Muscle of leg (tissue), 11 donors: ENCODE data around the gene ANKRD40CL. TPM values are rescaled to one million over a fixed set of nuclear protein-coding genes. Genes with fewer than 3 reads are reported as not detected.

Source experiments
- DNase-seq: peaks from one replicate; pipeline ENCODE4 v3.0.0; 2013
- H3K27ac ChIP-seq: one replicate; pipeline ENCODE4 v1.5.1; 2013; ENCODE audit warnings: mild to moderate bottlenecking, low read length, control low read depth
- H3K27me3 ChIP-seq: one replicate; pipeline ENCODE4 v1.6.1; 2013; ENCODE audit warnings: low read length; ENCODE audit not compliant: control insufficient read depth, insufficient read depth
- H3K36me3 ChIP-seq: one replicate; pipeline ENCODE4 v1.6.1; 2013; ENCODE audit warnings: low read length; ENCODE audit not compliant: control insufficient read depth, insufficient read depth
- H3K4me1 ChIP-seq: one replicate; pipeline ENCODE4 v1.6.1; 2013; ENCODE audit warnings: low read length; ENCODE audit not compliant: control insufficient read depth, insufficient read depth
- H3K4me3 ChIP-seq: one replicate; pipeline ENCODE4 v1.5.1; 2013; ENCODE audit warnings: low read length, control low read depth
- H3K9me3 ChIP-seq: replicated peaks from 2 replicates; pipeline ENCODE4 v1.6.1; 2013; ENCODE audit warnings: low read depth, low read length; ENCODE audit not compliant: control insufficient read depth
- WGBS: methylation state at CpG from one replicate; pipeline ENCODE4 v1.1.5; 2013; ENCODE audit warnings: missing lambda C conversion rate; ENCODE audit not compliant: insufficient coverage; 5-methylcytosine and 5-hydroxymethylcytosine counted together
- polyA plus RNA-seq, 8 donors: library from polyadenylated mRNA; unstranded; fragments of 120-200 nt; gene quantifications; one replicate each; pipeline versions ENCODE4 v1.2.1 to v1.2.3, GENCODE V29; 2013; ENCODE audit warnings: inconsistent platforms in 1 of 8, low replicate concordance in 1 of 8; ENCODE audit not compliant: insufficient read length in 8 of 8, insufficient read depth in 1 of 8
- total RNA-seq: library from RNA; stranded (reverse); fragments of 120-200 nt; gene quantifications from one replicate; pipeline ENCODE4 v1.2.4, GENCODE V29; 2013

The ANKRD40CL gene
- total and polyA plus RNA-seq, 9 donors, result 0.21 to 0.56 (median 0.23) TPM; not detected in 4

DNA sequence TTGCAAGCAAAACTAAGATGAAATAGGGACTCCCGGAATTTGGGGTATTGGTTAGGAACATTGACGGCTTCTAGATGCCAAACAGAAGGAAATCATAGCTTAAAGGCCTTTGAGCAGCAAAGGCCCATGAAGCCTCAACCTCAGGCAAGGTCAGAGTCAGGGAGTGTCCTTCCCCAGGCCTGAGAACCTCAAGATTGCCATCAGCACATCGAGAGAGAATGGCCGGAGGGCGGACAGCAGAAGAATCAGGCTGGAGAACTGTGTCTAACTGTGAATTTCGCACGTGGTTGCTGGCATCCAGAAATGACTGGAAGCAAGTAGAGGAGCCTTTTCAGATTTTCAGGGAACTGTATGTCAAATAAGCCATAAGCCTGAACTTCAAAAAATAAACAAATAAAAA lies 24.8 kb upstream of the ANKRD40CL start:
- 98% methylated on average over 7 of the region's 7 CpGs for WGBS
- no peak for DNase-seq
- no peaks in the 10 kb centered on the region for H3K36me3 ChIP-seq
- no peak overlapping the region for H3K27ac ChIP-seq
- peaks cover 1% of the 10 kb centered on the region for H3K4me1 ChIP-seq
- H3K27me3 ChIP-seq, result no peaks in the 10 kb centered on the region
- no peaks in the 10 kb centered on the region for H3K9me3 ChIP-seq
- no peak overlapping the region for H3K4me3 ChIP-seq

- H3K27me3 ChIP-seq, result no peaks in the 10 kb centered on the region
- 55% methylated on average over 4 of the region's 6 CpGs for WGBS
- peak; percentile 72 for DNase-seq
- no peaks in the 10 kb centered on the region for H3K9me3 ChIP-seq
- H3K4me1 ChIP-seq, result peaks cover 9% of the 10 kb centered on the region
- no peaks in the 10 kb centered on the region for H3K36me3 ChIP-seq
- no peak overlapping the region for H3K4me3 ChIP-seq
- no peak overlapping the region for H3K27ac ChIP-seq
Observed at GRCh38 chr17:50790618-50791017, 23.3 kb upstream of the ANKRD40CL start.

- 81% methylated on average over 3 of the region's 7 CpGs for WGBS
- Histone ChIP-seq H3K9me3 (no peaks in the 10 kb centered on the region), H3K4me3 (no peak overlapping the region), H3K36me3 (no peaks in the 10 kb centered on the region), H3K27ac (no peak overlapping the region), H3K27me3 (no peaks in the 10 kb centered on the region), H3K4me1 (peaks cover 9% of the 10 kb centered on the region)
- no peak for DNase-seq
Observed at GRCh38 chr17:50787106-50787505, 19.8 kb upstream of the ANKRD40CL start.

- DNase-seq, result peak; percentile 87
- H3K27ac ChIP-seq, result no peak overlapping the region
- H3K9me3 ChIP-seq, result no peaks in the 10 kb centered on the region
- H3K4me1 ChIP-seq, result peaks cover 13% of the 10 kb centered on the region
- H3K4me3 ChIP-seq, result no peak overlapping the region
- peaks cover 4% of the 10 kb centered on the region for H3K27me3 ChIP-seq
- H3K36me3 ChIP-seq, result no peaks in the 10 kb centered on the region
- 41% methylated on average over 8 of the region's 9 CpGs for WGBS
Observed at GRCh38 chr17:50785946-50786570, 18.7 kb upstream of the ANKRD40CL start.

DNA sequence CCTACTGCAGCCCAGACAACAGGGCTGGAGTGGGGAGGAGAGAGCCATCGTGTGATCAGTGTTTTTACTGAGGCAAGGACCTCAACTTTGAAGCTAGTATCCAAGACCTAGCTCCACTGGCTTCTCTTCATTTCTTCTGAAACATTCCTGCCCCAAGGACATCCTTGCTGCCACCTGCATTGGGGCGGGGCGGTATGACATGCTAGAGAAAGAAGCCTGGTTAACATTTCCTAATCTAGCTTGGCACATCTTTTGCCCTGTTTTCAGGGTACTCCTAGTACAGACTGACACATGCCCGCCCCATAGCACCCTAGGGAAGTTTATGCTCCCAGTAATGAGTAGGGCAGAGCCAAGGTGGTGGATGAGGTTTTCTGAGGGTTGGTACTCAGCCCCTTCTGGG lies 17.8 kb upstream of the ANKRD40CL start:
- DNase-seq, result no peak
- Histone ChIP-seq H3K4me1 (peaks cover 14% of the 10 kb centered on the region), H3K36me3 (no peaks in the 10 kb centered on the region), H3K27ac (no peak overlapping the region), H3K4me3 (no peak overlapping the region), H3K9me3 (no peaks in the 10 kb centered on the region), H3K27me3 (peaks cover 6% of the 10 kb centered on the region)
- 75% methylated on average over 2 of the region's 4 CpGs for WGBS

DNA sequence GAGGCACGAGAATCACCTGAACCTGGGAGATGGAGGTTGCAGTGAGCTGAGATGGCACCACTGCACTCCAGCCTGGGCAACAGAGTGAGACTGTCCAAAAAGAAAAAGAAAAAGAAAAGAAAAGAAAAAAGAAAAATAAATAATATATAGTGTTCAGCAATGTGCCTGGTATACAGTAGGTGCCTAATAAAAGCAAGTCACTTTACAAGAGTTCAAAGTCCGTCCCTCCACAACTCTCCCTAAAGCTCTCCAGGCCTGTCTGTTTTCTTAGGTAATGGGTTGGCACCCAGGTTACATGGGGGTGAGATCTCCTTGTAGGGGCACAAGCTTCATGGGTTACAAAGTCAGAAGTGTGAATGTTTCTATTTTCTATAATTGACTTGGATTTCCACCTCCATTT lies 16.6 kb upstream of the ANKRD40CL start:
- WGBS, result no CpG with 5 or more reads among the region's 2 CpGs
- H3K4me3 ChIP-seq, result no peak overlapping the region
- peaks cover 14% of the 10 kb centered on the region for H3K4me1 ChIP-seq
- peaks cover 6% of the 10 kb centered on the region for H3K27me3 ChIP-seq
- no peak overlapping the region for H3K27ac ChIP-seq
- DNase-seq, result no peak
- H3K9me3 ChIP-seq, result no peaks in the 10 kb centered on the region
- H3K36me3 ChIP-seq, result no peaks in the 10 kb centered on the region

- WGBS, result 29% methylated on average over 6 of the region's 7 CpGs
Observed at GRCh38 chr17:50783193-50783660, 15.9 kb upstream of the ANKRD40CL start.

DNA sequence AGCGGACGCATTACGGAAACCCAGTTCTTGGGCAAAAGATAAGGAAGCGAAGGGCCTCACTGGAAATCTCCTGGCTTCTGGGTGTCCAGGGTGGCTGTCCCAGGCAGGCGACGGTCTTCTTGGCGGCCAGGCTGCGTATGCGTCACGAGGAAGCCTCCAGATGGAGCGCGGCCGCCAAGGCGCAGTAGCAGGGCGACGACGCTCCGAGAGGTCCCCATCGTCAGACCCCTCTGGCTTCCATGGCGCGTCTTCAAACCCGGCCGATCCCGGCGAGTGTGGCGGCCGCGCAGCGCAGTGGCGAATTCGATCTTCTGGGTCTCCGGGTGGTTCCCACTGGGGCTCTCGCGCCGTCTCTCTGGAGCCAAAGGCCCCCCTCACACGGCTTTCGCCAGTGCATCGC lies 13.8 kb upstream of the ANKRD40CL start:
- no peak for DNase-seq
- H3K9me3 ChIP-seq, result no peaks in the 10 kb centered on the region
- no peaks in the 10 kb centered on the region for H3K36me3 ChIP-seq
- 35% methylated on average over 31 of the region's 38 CpGs for WGBS
- H3K27me3 ChIP-seq, result peaks cover 6% of the 10 kb centered on the region
- no peak overlapping the region for H3K27ac ChIP-seq
- H3K4me3 ChIP-seq, result peak overlapping the region; percentile 22
- peaks cover 7% of the 10 kb centered on the region for H3K4me1 ChIP-seq

More at GRCh38 chr17:50783193-50783660, 15.9 kb upstream of the ANKRD40CL start:
- peak; percentile 84 for DNase-seq
- H3K9me3 ChIP-seq, result no peaks in the 10 kb centered on the region
- H3K27ac ChIP-seq, result no peak overlapping the region
- H3K4me3 ChIP-seq, result no peak overlapping the region
- H3K4me1 ChIP-seq, result peaks cover 14% of the 10 kb centered on the region
- no peaks in the 10 kb centered on the region for H3K36me3 ChIP-seq
- peaks cover 6% of the 10 kb centered on the region for H3K27me3 ChIP-seq

DNA sequence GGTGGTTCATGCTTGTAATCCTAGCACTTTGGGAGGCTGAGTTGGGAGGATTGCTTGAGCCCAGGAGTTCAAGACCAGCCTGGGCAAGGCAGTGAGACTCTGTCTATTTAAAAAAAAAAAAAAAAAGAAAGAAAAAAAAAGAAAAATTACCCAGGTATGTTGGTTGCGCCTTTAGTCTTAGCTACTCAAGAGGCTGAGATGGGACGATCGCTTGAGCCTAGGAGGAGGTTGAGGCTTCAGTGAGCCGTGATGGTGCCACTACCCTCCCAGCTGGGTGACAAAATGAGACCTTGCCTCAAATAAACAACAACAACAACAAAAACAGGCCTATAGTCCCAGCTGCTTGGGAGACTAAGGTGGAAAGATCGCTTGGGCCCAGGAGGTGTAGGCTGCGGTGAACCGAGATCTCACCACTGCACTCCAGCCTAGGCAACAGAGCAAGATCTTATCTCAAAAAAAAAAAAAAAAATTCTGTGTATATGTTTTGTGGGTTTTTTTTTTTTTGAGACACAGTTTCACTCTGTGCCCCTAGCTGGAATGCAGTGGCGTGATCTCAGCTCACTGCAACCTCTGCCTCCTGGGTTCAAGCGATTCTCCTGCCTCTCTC lies 12.5 kb upstream of the ANKRD40CL start:
- H3K4me1 ChIP-seq, result peaks cover 4% of the 10 kb centered on the region
- H3K27ac ChIP-seq, result no peak overlapping the region
- no peaks in the 10 kb centered on the region for H3K9me3 ChIP-seq
- peaks cover 6% of the 10 kb centered on the region for H3K27me3 ChIP-seq
- no peaks in the 10 kb centered on the region for H3K36me3 ChIP-seq
- H3K4me3 ChIP-seq, result no peak overlapping the region
- WGBS, result 100% methylated on average over 2 of the region's 9 CpGs
- DNase-seq, result no peak

GRCh38 chr17:50778988-50779387 lies 11.7 kb upstream of the ANKRD40CL start:
- Histone ChIP-seq H3K4me1 (peaks cover 4% of the 10 kb centered on the region), H3K36me3 (no peaks in the 10 kb centered on the region), H3K4me3 (no peak overlapping the region), H3K9me3 (no peaks in the 10 kb centered on the region), H3K27ac (no peak overlapping the region), H3K27me3 (peaks cover 6% of the 10 kb centered on the region)
- no CpG with 5 or more reads among the region's 4 CpGs for WGBS
- DNase-seq, result no peak
